NCI-H2107 (cell line): Measurements from ENCODE around the gene PPP2R5C.
A peak's percentile ranks its signal among the peaks of the same experiment; 100 is the strongest.

Experiments used
- DNase-seq: peaks from one replicate; lab custom pipeline; 2025; lab: John Stamatoyannopoulos, UW

Gene PPP2R5C

DNA sequence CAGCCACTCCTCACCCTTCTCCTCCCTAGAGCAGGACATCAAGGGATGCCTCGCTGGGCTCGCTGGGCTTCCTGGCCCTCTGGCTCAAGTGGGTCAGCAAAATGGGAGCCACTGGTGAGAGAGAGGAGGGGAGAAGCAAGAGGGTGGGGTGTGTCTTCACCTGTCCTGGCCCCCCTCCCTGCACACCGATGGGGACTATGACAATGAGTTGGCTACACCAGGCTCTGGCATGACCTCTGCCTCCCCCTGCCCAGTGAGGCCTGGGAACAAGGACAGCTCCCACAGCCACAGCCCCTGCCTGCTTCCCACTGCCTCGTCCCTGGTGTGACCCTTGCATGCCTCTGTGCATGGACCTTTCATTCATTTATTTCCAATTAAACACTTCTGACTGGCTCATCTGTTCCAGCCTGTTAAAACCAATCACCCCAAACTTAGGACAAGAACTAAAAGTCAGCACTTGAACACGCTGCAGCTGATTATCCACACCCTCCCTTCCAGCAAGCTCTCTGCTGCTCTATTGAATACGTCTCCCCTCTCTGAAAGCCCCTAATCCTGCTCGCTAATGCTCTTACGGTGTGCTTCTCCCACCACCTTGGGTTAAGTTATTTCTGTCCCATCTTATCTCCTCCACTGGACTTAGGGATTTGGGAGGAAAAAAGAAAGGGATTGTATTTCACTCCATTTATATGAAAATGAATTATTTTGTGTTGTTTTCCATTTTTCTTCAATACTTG is 5.8 kb upstream of the PPP2R5C start:
- DNase-seq, result no peak

DNA sequence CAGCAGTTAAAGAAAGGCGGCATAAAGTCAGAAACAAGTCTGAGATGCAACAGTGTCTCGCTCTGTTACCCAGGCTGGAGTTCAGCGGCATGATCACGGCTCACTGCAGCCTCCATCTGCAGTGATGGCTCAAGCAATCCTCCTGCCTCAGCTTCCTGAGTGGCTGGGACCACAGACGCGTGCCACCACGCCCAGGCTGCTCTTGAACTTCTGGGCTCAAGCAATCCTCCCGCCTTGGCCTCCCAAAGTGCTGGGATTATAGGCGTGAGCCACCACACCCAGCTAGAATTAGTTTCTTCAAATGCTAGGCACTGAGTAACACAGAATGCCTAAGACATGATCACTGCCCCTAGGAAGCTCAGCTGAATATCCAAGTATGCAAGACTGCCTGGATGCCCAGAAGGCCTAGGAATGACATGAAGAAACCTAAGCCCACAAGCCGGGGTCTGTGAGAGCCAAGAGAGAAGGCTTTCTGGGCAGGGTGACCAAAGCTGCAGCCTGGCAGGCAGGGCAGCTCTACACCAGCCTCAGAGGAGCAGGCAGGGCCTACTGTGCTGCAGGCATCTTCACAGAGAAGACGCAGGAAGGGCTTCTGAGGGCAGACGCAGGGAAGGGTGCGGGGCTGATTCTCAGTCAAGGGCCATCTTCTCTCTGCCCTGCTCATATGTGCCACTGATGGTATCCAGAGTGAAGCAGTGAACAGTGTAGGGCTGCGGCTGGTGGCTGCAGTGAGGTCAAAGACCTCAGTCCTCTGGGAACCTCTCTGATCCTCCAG is 4.3 kb upstream of the PPP2R5C start:
- no peak for DNase-seq

DNA sequence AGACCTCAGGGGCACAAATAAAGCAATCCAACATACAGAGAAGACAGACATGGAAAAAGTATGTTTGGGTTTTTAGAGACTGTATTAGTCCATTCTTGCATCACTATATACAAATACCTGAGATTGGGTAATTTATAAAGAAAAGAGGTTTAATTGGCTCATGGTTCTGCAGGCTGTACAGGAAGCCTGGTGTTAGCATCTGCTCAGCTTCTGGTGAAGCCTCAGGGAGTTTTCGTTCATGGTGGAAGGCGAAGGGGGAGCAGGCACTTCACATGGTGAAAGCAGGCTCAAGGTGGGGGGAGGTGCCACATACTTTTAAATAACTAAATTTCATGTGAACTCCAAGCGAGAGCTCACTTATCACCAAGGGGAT is 3.7 kb upstream of the PPP2R5C start:
- DNase-seq, result no peak

DNA sequence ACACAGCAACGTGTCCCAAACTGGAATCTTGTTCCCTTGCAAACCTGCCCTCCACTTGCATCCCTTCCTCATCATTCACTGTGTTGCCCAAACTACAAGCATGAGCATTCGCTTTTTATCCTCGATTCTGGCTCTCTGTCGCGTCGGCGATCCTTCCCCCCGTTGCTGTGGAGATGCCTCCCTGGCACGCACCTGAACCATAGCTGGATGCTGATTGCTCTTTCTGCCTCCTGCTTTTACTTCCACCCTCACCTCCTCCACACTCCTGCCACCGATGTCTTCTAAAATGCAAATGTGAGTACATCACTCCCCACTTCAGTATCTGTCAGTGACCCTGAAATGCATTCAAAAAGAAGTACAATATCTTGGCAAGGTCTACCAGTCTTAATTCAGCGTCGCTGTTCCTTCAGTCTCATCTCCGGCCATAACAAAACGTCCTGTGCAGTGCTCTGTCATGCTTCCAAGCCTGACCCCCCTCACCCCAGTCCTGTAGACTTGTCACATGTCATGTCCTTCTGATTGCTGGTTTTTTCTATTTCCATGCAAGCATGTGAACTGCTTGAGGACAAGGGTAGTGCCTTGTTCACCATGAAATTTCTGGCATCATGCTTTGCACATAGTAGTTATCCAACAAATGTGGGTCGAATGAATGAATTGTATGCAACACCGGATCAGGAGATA is 2.5 kb upstream of the PPP2R5C start:
- DNase-seq, result no peak

DNA sequence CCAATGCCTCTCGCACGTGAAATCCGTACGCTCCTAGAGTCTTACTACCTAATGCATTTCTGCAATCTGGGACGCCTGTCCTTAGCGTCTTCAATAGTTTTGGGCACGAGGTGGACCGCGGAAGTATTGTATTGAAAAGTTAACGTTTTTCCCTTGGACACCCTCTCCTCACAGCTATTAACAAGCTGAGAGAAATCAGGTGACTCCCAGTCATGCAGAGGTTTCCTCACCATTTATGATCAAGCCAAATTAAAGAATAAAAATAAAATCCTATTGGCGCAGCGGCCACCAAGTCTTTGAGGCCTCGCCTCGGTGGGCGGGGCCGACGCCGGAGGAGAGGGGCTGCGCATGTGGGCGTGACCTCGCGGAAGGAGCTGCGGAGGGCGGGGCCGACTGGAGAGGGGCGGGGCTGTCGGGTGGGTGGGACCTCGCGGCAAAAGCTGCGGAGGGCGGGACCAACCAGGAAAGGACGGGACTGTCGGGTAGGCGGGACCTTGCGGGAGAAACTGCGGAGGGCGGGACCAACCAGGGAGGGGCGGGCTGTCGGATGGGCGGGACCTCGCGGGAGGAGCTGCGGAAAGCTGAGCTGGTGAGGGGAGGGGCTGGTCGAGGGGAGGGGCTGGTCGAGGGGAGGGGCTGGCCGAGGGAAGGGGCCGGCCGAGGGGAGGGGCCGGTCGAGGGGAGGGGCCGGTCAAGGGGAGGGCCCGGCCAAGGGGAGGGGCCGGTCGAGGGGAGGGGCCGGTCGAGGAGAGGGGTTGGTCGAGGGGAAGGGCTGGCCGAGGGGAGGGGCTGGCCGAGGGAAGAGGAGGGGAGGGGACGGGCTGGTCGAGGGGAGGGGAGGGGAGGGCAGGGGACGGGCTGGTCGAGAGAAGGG is 1.1 kb upstream of the PPP2R5C start:
- DNase-seq, result peak; percentile 98

DNA sequence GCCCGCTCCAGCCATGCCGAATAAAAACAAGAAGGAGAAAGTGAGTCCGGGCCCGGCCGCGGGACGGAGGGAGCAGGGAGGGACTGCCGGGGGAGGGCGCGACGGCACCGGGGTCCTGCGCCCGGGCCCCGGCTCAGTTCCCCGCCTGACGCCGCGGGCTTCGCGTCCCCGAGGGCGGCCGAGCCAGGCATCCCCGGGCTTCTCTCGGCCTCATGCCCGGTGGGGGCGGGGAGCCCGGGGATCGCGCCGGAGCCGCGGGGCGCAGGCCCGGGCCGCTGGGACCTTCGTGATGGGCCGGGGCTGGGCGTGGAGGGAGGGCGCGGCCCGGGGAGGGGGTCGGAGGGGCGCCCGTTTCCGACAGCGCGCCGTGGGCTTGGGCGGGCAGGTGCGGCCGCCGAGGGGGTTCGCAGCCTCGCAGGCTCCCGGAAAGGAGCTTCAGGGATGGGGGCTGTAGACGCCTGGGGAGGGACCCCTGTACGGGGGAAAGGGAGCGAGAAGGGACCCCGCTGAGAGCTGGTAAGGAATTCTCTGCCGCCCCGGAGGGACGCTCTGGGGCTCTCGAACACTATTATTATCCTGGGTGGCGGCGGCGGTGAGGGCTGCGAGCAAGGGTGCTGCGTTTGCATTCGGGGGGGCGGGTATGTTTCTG is 496 bp downstream of the PPP2R5C start:
- DNase-seq, result no peak

DNA sequence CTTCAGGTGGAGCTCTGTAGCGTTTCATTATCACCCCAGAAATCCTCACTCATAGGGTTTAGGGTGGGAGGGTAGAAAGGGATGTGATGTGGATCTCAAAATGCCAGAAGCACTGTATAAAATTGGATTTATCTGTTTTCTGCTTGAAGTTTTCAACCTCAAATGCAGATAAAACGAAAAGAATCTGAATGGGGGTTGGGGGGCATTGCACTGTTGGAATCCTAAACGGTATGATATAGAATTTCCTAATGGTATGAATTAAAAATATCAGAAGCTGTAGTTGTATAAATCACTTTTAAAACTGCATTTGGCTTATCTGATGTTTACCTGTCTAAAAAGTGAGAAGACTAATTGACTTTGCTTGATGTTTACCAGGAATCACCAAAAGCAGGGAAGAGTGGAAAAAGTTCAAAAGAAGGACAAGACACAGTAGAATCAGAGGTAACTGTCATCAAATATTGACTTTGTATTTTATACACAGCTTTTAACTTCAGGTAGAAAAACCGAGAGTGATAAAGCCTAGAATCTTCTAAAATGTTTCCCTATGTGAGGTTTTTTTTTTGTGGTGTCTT is 1.1 kb downstream of the PPP2R5C start:
- DNase-seq, result no peak

DNA sequence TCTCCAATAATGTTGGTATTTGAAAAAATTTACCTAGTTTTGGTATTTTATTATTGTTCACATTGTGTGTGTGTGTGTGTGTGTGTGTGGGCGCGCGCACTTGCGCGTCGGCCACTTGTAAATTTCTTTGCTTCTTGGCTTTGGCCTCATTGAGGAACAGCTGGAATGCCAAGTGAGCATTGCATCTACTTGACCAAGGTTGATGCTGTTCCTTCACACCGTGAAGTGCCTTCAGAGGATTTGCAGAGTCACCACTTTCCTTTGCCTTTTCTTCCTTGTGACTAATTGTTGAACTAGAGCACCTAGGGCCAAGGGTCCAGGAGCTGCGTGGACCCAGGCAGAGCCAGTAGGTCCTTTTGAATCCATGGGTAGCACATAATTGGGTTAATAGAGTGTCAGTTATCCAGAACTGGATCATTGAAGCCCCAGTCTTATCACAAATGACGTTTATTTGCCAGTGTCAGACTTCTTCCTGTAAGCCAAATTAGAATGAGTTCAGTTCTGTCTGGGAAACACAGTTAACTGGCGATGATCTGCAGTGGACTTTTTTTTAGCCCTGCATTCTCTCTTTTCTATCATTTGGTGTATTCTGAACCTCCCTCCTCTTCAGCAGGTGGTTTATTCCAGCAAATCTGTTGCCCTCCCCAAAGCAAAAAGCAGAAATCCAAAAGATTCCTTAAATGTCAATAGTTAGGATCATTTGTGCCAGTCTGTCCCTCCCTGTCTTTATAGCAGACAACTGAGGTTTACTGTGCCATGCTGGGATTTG is 2.6 kb downstream of the PPP2R5C start:
- no peak for DNase-seq

DNA sequence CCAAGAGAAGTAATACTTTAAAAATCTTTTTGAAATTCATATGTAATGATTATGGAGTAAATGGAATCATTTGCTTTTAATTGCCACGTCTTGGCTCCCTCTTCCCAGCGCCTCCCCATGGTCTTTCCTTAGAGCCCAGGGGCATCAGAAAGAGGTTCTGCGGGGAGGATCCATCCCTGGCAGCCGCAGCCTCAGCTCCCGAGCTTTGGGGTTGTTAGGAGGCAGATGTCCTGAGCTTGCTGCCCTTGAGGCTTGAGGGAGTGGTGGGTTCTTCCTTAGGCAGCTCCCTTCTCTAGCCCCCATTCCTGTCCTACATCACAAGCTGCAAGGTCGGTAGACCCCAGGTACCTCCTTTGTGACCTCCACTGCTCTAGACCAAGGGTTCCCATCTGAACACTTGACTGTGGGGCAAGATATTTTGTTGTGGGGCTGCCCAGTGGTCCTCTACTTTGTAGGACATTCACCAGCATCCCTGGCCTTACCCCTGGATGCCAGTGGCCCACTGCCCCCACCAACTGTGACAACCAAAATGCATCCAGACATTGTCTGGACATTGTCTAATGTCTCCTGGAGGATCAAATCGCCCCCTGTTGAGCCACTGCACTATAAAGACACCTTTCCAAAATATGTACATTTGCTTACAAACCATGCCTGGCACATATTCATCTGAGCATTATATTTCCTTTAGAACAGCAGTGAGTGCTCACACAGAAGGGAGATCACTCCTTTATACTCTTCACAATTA is 6.3 kb downstream of the PPP2R5C start:
- no peak for DNase-seq

DNA sequence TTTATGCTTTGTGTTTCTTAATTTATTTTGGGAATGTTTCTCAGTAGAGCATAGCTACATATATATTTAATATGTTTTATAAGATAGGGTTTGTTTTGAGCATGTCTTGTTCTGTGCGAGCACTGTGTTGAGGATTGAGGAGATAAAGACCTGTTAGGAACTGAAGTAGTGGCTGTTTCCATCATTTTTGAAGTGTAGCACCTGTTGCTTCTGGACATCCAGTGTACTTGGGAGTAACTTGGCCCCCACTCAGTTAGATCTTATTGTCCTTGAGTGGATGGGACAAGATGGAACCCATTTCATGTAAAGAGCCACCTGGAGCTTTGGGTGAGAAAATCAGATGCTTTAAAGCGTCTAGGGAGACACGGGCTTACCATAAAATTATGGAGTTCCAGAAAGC is 8.7 kb downstream of the PPP2R5C start:
- DNase-seq, result no peak

DNA sequence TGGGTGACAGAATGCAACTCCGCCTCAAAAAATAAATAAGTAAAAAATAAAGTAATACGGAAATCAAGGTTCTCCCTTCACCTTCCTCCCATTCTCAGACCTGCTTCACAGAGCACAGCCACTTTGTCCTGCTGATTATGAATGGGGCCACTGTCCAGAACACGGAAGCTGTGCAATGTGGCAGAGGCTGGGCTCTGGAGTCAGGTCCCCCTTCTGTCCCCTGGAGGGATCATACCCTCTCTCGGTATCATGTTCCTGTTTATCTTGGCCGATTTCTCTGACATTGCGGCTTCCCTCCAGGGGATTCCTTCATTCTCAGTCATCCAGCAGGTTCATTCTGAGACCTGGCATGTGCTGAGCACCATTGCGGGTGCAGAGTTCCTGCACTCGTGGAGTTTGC is 11.3 kb downstream of the PPP2R5C start:
- no peak for DNase-seq

DNA sequence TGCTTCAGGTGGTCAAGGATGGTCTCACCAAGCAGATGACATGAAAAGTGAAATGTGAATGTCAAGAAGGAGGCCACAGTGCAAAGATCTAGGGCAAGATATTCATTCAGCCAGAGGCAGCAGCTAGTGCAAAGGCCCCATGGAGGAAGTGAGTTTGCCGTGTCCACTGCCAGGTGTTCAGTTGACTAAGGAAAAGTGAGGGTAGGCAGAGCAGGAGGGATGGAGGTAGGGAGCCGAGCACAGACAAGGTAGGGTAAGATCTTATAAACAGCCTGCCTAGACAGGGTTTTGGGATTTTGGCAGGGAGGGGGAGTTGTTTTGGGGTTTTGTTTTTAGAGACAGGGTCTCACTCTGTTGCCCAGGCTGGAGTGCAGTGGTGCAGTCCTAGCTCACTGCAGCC is 11.9 kb downstream of the PPP2R5C start:
- no peak for DNase-seq

DNA sequence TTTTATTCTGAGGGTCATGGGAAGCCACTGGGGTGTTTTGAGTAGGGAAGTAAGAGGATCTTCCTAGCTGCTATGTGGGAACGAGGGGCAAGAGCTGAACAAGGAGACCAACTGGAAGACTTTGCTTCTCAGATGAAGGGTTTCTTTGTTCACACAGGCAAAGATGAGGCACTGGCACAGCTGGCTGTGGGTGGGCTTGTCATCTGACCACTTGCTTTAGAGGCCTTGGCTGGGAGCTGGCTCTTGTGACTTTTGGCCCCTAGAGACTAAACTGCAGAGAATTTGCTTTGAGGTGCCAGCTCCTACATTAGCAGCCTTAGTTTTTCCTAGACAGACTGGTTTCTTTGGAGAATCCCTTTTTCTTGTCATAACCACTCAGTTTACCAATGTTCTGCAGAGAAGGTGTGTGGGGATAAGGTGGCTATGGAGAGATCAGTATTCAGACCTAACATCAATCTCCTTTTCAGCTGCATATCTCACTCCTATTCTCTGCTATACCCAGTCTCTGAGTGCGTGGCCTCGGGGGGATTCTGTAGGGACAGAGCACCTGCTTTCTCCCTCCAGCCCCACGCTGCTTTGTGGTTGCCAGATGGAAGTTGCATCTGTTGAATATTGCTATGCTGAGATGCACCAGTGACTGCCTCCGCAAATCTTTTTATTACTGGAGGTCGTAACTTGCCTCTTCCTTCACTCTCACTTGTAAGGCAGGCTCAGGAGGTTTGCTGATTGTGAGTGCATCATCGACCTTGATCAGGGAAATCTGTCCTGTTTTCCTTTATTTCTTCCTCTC is 12.7 kb downstream of the PPP2R5C start:
- peak; percentile 29 for DNase-seq

DNA sequence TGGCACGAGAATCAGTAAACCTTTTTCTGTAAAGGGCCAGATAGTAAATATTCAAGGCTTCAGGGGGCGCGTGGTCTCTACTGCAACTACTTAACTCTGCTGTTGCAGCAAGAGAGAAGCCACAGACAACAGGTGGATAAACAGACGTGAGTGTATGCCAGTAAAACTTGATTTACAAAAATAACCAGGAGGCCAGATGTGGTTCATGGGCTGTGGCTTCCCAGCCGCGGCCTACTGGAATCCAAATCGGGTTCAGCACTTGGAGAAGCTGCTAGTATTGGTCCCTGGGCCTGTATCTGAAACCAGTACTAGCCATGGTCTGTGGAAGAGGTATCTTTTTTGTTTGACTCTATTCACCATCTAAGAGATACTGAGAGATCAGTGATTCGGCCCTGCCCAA is 13.3 kb downstream of the PPP2R5C start:
- DNase-seq, result no peak

DNA sequence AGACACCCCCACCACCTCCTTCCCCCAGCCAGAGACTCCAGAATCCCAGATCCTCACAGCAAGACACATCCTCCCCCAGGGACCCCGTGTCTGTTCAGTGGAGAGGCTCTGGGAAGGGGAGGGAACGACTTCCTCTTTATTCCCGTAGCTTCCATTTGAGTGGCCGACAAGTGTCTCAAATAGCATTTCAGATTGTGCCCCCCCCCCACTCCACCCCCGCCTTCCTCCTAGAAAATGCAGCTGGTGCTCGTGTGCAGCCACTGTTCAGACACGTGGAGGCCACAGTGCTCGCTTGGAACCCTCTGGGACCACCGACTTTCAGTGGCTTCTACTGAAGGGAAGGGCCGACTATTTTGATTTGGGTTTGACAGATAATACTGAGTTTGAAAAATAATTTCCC is 14.3 kb downstream of the PPP2R5C start:
- DNase-seq, result no peak

DNA sequence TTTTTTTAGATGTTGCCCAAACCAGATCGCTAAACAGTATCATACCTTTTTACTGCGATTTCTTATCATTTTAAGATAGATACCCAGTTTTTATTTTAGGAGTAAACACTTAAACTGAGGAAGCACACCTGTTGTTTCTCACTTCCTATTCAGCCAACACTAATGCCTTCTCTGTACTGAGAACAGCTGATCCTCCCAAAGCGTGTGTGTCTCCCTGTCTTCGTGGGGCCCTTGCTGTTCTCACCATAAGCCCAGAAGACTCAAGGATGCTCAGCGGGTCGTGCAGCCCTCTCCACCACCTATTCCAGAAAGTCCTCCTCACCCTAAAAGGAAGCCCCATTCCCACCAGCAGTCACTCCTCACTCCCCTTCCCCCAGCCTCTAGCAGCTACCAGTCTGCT is 14.8 kb downstream of the PPP2R5C start:
- DNase-seq, result no peak

DNA sequence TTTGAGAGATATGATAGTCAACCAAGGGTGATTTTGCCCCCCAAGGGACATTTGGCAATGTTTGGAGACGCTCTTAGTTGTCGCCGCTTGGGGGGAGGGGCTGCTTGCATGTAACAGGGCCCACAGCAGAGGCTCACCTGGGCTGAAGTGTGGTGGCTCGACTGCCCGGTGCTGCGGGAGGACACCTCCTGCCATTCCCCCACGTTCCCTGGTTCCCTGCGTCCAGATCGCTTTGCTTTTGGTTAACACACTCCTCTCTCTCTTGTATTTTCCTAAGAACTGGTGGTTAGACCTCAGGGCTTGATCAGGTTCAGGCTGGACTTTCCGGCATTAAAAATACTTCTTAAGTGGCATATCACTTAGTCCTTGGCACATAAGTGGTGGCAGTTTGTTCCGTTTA is 18.9 kb downstream of the PPP2R5C start:
- no peak for DNase-seq

DNA sequence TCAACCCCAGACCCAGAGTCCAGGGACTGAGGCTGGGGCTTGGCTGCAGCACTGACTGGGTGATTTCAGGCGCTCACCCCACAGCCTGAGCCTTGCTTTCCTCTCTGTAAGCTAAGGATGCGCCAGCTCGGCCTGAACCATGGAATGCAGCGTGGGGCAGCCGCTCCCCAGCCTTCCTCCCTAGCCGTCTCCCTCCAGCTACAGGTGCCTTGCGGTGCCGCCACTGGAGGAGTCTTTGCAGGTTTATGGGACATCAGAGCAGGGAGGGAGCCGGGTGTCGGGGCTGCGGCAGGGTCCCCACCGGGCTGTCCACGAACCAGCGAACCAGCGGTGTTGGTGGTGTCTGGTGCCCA is 19.4 kb downstream of the PPP2R5C start:
- DNase-seq, result no peak
